GM21717 (cell line): ENCODE results near the gene CALCOCO1.
"Not testable (repeated sequence)": the region's sequence is repeated elsewhere in the genome, so short reads cannot be mapped to it uniquely, and the experiment has no call there.

Source experiments
- ATAC-seq: cut with Tn5 transposase; IDR thresholded peaks from one replicate; pipeline ENCODE4 v1.9.1; 2021; ENCODE audit warnings: mild to moderate bottlenecking, moderate library complexity; ENCODE audit not compliant: unreplicated experiment

Gene CALCOCO1

GRCh38 chr12:53735556-53735955 is 8.3 kb upstream of the CALCOCO1 start:
- ATAC-seq, result no peak

GRCh38 chr12:53734425-53734824 is 7.2 kb upstream of the CALCOCO1 start:
- no peak for ATAC-seq

GRCh38 chr12:53733807-53734200 is 6.6 kb upstream of the CALCOCO1 start:
- no peak for ATAC-seq

- ATAC-seq, result no peak
These were observed 6.0 kb upstream of the CALCOCO1 start for GRCh38 chr12:53733051-53733806.

- ATAC-seq, result no peak
These were observed 2.4 kb upstream of the CALCOCO1 start for GRCh38 chr12:53729644-53730043.

GRCh38 chr12:53728206-53728605 is 954 bp upstream of the CALCOCO1 start:
- ATAC-seq, result no peak

GRCh38 chr12:53726946-53727309 is 324 bp downstream of the CALCOCO1 start:
- ATAC-seq, result no peak

GRCh38 chr12:53726341-53726740 is 911 bp downstream of the CALCOCO1 start:
- ATAC-seq, result no peak

- no peak for ATAC-seq
These were observed 1.4 kb downstream of the CALCOCO1 start for GRCh38 chr12:53725824-53726223.

- ATAC-seq, result no peak
These were observed 4.7 kb downstream of the CALCOCO1 start for GRCh38 chr12:53722450-53723041.

- no peak for ATAC-seq
These were observed 6.3 kb downstream of the CALCOCO1 start for GRCh38 chr12:53720946-53721345.

- no peak for ATAC-seq
These were observed 7.6 kb downstream of the CALCOCO1 start for GRCh38 chr12:53719649-53720048.

- not testable (repeated sequence) for ATAC-seq
These were observed 8.7 kb downstream of the CALCOCO1 start for GRCh38 chr12:53718567-53718966.

GRCh38 chr12:53717319-53717718 is 9.9 kb downstream of the CALCOCO1 start:
- ATAC-seq, result no peak

- no peak for ATAC-seq
These were observed 13.2 kb downstream of the CALCOCO1 start for GRCh38 chr12:53714004-53714403.

GRCh38 chr12:53713516-53713915 is 13.7 kb downstream of the CALCOCO1 start:
- ATAC-seq, result no peak

GRCh38 chr12:53712059-53712643 is 15.1 kb downstream of the CALCOCO1 start:
- ATAC-seq, result no peak

GRCh38 chr12:53710091-53710490 is 17.2 kb downstream of the CALCOCO1 start:
- no peak for ATAC-seq

GRCh38 chr12:53709671-53710070 is 17.6 kb downstream of the CALCOCO1 start:
- no peak for ATAC-seq

GRCh38 chr12:53706080-53706479 is 21.2 kb downstream of the CALCOCO1 start:
- no peak for ATAC-seq

GRCh38 chr12:53703756-53704155 is 23.5 kb downstream of the CALCOCO1 start:
- ATAC-seq, result no peak

GRCh38 chr12:53701518-53702264 is 25.6 kb downstream of the CALCOCO1 start:
- ATAC-seq, result peak; percentile 52
